Upper lobe of left lung (tissue), 6 donors: ENCODE results near the gene CARS2. TPM values are rescaled to one million over a fixed set of nuclear protein-coding genes. Genes with fewer than 3 reads are reported as not detected.
"Not testable (repeated sequence)": the region's sequence is repeated elsewhere in the genome, so short reads cannot be mapped to it uniquely, and the experiment has no call there.

ENCODE experiments used
- ATAC-seq, 2 donors: fragments of 200-7000 bp; cut with Tn5 transposase; one replicate each; pipeline ENCODE4 v1.9.1; 2022; ENCODE audit warnings: mild to moderate bottlenecking in 2 of 2, moderate library complexity in 2 of 2; ENCODE audit not compliant: low FRiP score in 2 of 2
- DNase-seq, 2 donors: peaks; one replicate each; pipeline ENCODE4 v3.0.0-alpha.2; 2019 to 2020
- H3K27ac ChIP-seq, 4 donors: fragments of 200-600 bp; sonication (generic); one replicate each; pipeline ENCODE4 v1.5.1; 2016 to 2019
- H3K27me3 ChIP-seq, 4 donors: fragments of 200-600 bp; sonication (generic); one replicate each; pipeline ENCODE4 v1.5.1; 2017 to 2019
- H3K36me3 ChIP-seq, 4 donors: fragments of 200-600 bp; sonication (generic); one replicate each; pipeline ENCODE4 v1.5.1; 2016 to 2019
- H3K4me1 ChIP-seq, 4 donors: fragments of 200-600 bp; sonication (generic); one replicate each; pipeline ENCODE4 v1.5.1; 2018 to 2019
- H3K4me3 ChIP-seq, 4 donors: fragments of 200-600 bp; sonication (generic); one replicate each; pipeline ENCODE4 v1.5.1; 2017 to 2019; ENCODE audit warnings: mild to moderate bottlenecking in 2 of 4, moderate library complexity in 1 of 4
- H3K9me3 ChIP-seq, 4 donors: fragments of 200-600 bp; sonication (generic); one replicate each; pipeline ENCODE4 v1.5.1; 2018 to 2019
- EP300 ChIP-seq, 4 donors: sonication (generic); formaldehyde crosslinking; IDR thresholded peaks; one replicate each; pipeline ENCODE4 v1.5.1; 2017; ENCODE audit warnings: antibody characterized with exemption in 4 of 4, control low read depth in 2 of 4
- POLR2A ChIP-seq, 4 donors: fragments of 450-650 bp; IDR thresholded peaks; one replicate each; pipeline ENCODE4 v1.5.1; 2016 to 2017; ENCODE audit warnings: antibody characterized with exemption in 4 of 4, mild to moderate bottlenecking in 2 of 4
- POLR2AphosphoS5 ChIP-seq, 2 donors: sonication (generic); formaldehyde crosslinking; IDR thresholded peaks; one replicate each; pipeline ENCODE4 v1.5.1; 2017; ENCODE audit warnings: antibody characterized with exemption in 2 of 2
- WGBS, 2 donors: methylation state at CpG; one replicate each; pipeline ENCODE4 v1.1.5; 2017 to 2018; 5-methylcytosine and 5-hydroxymethylcytosine counted together
- total RNA-seq, 6 donors: library from RNA; depleted of rRNA in 4 of 6; stranded (reverse); fragments of >200 nt in 4 of 6; gene quantifications; one replicate each; pipeline versions ENCODE4 v1.1.0 to v1.2.1, GENCODE V29; 2016 to 2021
- TF ChIP-seq, protein P1 (sequence below), 6 experiments: fragments of 450-650 bp in 4 of 6; fragments of 200-600 bp in 2 of 6; sonication (generic) in 2 of 6; IDR thresholded peaks; one replicate each; pipeline ENCODE4 v1.5.1; 2016 to 2019; ENCODE audit warnings: antibody characterized with exemption in 6 of 6
- donor health status: DM: no; HTN: no; CAD: no; lungs with moderate emphysema.
- donor health status: DM: no; HTN: yes; CAD: no; lungs with severe emphysema.

CARS2 gene
- total RNA-seq, 6 donors from 2014 or later: 53.2 to 107 (median 63.0) TPM

DNA sequence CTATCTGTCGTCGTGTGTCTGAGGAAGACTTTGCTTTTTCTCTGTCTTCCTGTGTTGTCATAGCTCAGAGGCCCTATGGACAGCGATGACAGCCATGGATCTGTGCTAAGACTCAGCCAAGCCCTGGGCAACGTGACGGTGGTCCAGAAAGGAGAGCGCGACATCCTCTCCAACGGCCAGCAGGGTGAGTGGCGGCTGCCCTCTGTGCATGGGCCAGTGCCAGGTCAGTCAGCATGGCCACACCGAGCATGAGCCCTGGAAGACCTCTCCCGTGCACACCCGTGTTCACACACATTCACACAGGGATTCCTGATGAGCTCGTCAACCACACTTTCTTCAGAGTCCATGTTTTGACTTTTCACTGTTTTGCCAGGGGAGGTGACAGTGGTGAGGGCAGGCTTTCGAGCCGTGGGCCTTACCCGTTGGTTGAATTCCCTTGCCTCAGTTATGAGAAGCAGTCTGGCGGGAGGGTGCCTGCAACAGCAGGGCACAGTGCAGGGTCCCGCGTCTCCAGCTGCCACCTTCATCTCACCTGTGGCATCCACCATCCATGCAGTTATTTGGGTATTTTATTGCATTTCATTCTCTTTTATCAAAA lies 70.4 kb downstream of the CARS2 start:
- DNase-seq (no peak), ATAC-seq (no peak)
- Histone ChIP-seq H3K9me3 (no peaks in the 10 kb centered on the region), H3K4me1 (no peaks in the 10 kb centered on the region), H3K27ac (no peak overlapping the region), H3K4me3 (no peak overlapping the region), H3K36me3 (peaks cover 7 to 79% (median 61%) of the 10 kb centered on the region in 4 donors), H3K27me3 (no peaks in the 10 kb centered on the region)
- no peak for TF ChIP-seq EP300 (IDR thresholded peaks at IDR 0.05)
- TF ChIP-seq, protein P1, sequence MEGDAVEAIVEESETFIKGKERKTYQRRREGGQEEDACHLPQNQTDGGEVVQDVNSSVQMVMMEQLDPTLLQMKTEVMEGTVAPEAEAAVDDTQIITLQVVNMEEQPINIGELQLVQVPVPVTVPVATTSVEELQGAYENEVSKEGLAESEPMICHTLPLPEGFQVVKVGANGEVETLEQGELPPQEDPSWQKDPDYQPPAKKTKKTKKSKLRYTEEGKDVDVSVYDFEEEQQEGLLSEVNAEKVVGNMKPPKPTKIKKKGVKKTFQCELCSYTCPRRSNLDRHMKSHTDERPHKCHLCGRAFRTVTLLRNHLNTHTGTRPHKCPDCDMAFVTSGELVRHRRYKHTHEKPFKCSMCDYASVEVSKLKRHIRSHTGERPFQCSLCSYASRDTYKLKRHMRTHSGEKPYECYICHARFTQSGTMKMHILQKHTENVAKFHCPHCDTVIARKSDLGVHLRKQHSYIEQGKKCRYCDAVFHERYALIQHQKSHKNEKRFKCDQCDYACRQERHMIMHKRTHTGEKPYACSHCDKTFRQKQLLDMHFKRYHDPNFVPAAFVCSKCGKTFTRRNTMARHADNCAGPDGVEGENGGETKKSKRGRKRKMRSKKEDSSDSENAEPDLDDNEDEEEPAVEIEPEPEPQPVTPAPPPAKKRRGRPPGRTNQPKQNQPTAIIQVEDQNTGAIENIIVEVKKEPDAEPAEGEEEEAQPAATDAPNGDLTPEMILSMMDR (IDR thresholded peaks at IDR 0.05): no peak
- TF ChIP-seq POLR2A (IDR thresholded peaks at IDR 0.05): no peak
- no peak for TF ChIP-seq POLR2AphosphoS5 (IDR thresholded peaks at IDR 0.05)
- 91 to 97% methylated on average over 11 to 19 of the region's 19 CpGs for WGBS, 2 donors

GRCh38 chr13:110634558-110634957 lies 71.4 kb downstream of the CARS2 start:
- DNase-seq: no peak
- no peak for ATAC-seq

GRCh38 chr13:110633776-110634175 lies 72.1 kb downstream of the CARS2 start:
- ATAC-seq (no peak), DNase-seq (no peak)
- TF ChIP-seq POLR2A (IDR thresholded peaks at IDR 0.05) (no peak), POLR2AphosphoS5 (IDR thresholded peaks at IDR 0.05) (no peak), EP300 (IDR thresholded peaks at IDR 0.05) (no peak)
- TF ChIP-seq, protein P1 (IDR thresholded peaks at IDR 0.05): no peak
- H3K9me3 ChIP-seq: no peaks in the 10 kb centered on the region
- peaks cover 11 to 69% (median 55%) of the 10 kb centered on the region in 4 donors for H3K36me3 ChIP-seq
- WGBS, 2 donors: 89% methylated on average over 8 of the region's 8 CpGs
- no peaks in the 10 kb centered on the region for H3K4me1 ChIP-seq
- no peak overlapping the region for H3K27ac ChIP-seq
- H3K4me3 ChIP-seq: no peak overlapping the region
- no peaks in the 10 kb centered on the region for H3K27me3 ChIP-seq

More at GRCh38 chr13:110634558-110634957, 71.4 kb downstream of the CARS2 start:
- no peak overlapping the region for H3K4me3 ChIP-seq
- WGBS, 2 donors: 94 to 96% methylated on average over 9 to 19 of the region's 19 CpGs
- no peak overlapping the region for H3K27ac ChIP-seq
- no peaks in the 10 kb centered on the region for H3K4me1 ChIP-seq
- H3K36me3 ChIP-seq: peaks cover 7 to 69% (median 59%) of the 10 kb centered on the region in 4 donors
- TF ChIP-seq POLR2AphosphoS5 (IDR thresholded peaks at IDR 0.05) (no peak), POLR2A (IDR thresholded peaks at IDR 0.05) (no peak), EP300 (IDR thresholded peaks at IDR 0.05) (no peak)
- TF ChIP-seq, protein P1 (IDR thresholded peaks at IDR 0.05): no peak
- no peaks in the 10 kb centered on the region for H3K27me3 ChIP-seq
- H3K9me3 ChIP-seq: no peaks in the 10 kb centered on the region

GRCh38 chr13:110632255-110632654 lies 73.7 kb downstream of the CARS2 start:
- not testable (repeated sequence) for H3K4me1 ChIP-seq, ATAC-seq, H3K4me3 ChIP-seq, DNase-seq, H3K9me3 ChIP-seq, H3K27me3 ChIP-seq, H3K27ac ChIP-seq
- WGBS, 2 donors: 94 to 98% methylated on average over 15 of the region's 15 CpGs
- peaks cover 11 to 69% (median 50%) of the 10 kb centered on the region in 4 donors for H3K36me3 ChIP-seq

DNA sequence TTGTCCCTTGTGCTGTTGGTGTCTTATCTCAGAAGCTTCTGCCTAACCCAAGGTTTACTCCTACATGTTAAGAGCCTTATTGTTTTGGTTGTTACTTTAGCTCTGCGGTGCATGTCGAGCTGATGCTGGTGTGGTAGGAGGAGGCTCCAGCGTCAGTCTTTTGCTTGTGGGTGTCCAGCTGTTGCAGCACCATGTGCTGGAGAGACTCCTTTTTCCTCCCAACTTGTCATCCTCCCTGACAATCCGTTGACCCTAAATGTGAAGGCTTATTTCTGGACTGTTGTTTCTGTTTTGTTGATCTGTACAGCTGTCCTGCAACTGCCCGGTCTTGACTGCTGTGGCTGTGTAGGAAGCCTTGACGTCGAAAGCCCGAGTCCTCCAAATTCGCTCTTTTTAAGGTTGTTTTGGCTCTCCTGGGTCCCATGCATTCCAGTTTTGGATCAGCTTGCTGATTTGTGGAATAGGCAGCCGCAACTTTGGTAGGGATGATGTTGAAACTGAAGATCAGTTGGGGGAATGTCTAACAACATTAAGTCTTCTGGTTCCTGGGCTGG lies 75.3 kb downstream of the CARS2 start:
- Histone ChIP-seq H3K27me3 (no peaks in the 10 kb centered on the region), H3K9me3 (no peaks in the 10 kb centered on the region), H3K4me3 (no peak overlapping the region), H3K27ac (no peak overlapping the region), H3K36me3 (peaks cover 9 to 55% (median 36%) of the 10 kb centered on the region in 4 donors), H3K4me1 (peaks cover 0 to 5% (median 0%) of the 10 kb centered on the region in 4 donors)
- DNase-seq: no peak
- WGBS, 2 donors: 79 to 87% methylated on average over 10 of the region's 10 CpGs
- ATAC-seq: no peak
- TF ChIP-seq EP300 (IDR thresholded peaks at IDR 0.05): no peak
- TF ChIP-seq, protein P1 (IDR thresholded peaks at IDR 0.05): no peak
- TF ChIP-seq POLR2A (IDR thresholded peaks at IDR 0.05): no peak
- TF ChIP-seq POLR2AphosphoS5 (IDR thresholded peaks at IDR 0.05): no peak
